GM19240 (cell line): Measurements from ENCODE around the gene SRRD.
"Not testable (repeated sequence)": the region's sequence is repeated elsewhere in the genome, so short reads cannot be mapped to it uniquely, and the experiment has no call there.

Source experiments
- DNase-seq: peaks from one replicate; pipeline ENCODE4 v3.0.0; 2011; ENCODE audit warnings: low spot score; ENCODE audit not compliant: insufficient read length

SRRD gene

DNA sequence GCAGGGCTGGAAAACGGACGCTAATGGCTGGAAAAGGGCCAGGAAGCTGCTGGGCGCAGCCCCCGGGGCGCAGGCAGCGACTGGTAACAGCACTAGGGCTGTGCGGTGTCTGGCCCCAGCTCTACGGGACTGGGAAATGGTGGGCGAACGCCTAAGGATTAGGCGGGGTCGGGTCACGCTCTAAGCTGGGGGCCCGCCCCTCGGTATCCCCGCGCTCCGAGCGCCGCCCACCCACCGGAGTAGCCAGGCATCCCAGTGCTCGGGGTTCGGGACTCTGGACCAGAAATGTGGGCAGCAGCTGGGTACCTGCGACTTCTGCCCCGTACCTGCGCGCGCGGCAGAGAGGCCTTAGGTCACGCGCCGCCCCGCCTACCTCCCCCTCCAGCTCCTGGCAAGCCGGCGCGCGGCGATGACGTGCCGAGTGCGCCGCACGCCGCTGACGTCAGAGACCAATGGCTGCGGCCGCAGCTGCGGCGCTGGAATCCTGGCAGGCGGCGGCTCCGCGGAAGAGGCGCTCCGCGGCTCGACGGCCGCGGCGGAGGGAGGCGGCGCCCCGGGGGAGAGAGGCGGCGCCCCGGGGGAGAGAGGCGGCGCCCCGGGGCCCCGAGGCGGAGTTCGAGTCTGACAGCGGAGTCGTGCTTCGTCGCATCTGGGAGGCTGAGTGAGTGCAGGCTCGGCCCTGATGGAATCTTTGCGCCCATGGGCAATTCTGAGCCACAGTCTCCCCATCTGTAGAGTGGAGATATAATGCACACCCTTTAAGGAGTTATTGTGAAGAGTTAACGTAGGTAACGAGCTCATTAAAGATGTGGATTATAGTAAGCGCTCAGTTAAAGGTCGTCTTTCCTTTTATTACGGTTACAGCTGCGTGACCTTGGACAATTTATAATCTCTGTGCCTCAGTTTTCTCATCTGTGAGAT is at the start of gene SRRD, which contains the start of gene HPS4:
Gene SRRD (plus strand): TSS at position 439 of the 921 bp plus-strand sequence. CDS start 14 bp downstream, at position 453.
Gene HPS4 (minus strand): TSS at position 345 of the 921 bp plus-strand sequence. CDS start 2,021 bp downstream, outside the sequence.
- peak; percentile 52 for DNase-seq

- no peak for DNase-seq
These were observed 48.2 kb upstream of the SRRD start for GRCh38 chr22:26435327-26436093.

DNA sequence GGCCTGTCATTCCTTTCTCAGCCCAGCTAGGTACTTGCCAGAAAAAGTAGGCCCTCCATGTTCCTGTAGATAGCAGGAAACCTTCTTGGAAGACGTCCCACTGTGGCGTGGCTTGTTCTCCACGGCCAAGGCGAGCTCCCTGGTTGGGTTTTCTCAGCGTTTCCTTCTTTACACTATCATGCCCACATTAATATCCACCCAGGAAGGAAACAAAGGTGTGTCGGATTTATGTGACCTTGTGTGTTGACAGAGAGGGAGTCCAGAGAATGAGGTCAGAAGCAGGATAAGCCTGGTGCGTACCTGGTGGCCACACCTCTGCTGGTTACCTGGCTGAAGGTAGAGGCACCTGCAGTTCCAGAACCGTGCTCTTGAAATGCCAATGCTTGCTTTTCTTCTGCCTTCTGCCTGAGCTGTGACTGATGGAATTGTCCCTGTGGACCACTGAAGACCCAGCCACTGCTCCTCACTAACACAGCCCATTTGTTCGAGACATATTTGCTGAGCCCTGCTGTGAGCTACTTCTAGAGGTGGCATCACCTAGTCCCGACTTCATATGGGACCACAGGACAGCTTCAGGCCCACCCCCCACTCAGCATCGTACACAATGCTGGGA is 46.7 kb upstream of the SRRD start:
- no peak for DNase-seq

- DNase-seq, result no peak
These were observed 45.8 kb upstream of the SRRD start for GRCh38 chr22:26437694-26438392.

GRCh38 chr22:26438776-26439175 is 44.9 kb upstream of the SRRD start:
- DNase-seq, result not testable (repeated sequence)

GRCh38 chr22:26439559-26439958 is 44.1 kb upstream of the SRRD start:
- DNase-seq, result no peak

DNA sequence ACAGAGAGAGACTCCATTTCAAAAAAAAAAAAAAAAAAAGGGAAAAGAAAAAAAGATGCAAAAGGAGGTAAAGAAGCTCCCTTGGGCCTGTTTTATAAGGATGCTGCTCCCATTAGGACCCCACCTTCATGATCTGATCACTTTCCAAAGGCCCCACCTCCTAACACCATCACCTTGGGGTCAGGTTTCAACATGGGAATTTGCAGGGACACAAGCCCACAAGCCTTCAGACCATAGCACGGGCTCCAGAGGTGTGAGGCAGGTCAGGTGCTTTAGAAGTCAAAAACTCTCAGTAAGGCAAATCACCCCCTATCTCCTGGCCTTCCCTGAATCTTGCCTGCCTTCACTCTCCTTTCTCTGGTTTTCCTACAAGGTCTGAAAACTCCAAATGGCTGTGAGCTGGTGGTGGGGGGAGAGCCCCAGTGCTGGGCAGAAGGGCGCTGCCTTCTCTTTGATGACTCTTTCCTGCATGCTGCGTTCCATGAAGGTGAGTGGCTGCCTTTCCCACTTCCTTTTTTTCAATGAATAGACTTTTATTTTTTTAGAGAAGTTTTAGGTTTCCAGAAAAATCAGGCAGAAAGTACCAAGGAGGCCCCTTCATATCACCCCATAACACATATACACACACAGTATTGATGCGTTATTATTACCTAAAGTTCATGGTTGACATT is 41.5 kb upstream of the SRRD start:
- DNase-seq, result no peak

GRCh38 chr22:26443901-26444690 is 39.6 kb upstream of the SRRD start:
- DNase-seq, result no peak

DNA sequence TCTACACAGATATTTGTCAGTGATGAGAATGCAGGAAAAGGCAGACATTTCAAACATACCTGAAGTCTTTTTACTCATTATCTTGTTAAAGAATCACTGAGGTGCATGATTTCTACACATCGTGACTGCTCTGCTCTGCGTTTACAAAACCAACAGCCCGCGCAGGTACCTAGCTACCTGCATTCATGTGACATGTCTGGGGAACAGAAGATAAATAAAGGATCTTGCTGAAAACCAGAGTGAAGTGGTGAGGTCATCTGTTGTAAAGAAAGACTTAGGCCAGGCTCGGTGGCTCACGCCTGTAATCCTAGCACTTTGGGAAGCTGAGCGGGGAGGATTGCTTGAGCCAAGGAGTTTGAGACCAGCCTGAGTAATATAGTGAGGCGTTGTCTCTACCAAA is 38.9 kb upstream of the SRRD start:
- DNase-seq, result no peak

- no peak for DNase-seq
These were observed 38.0 kb upstream of the SRRD start for GRCh38 chr22:26445577-26446275.

- no peak for DNase-seq
These were observed 36.7 kb upstream of the SRRD start for GRCh38 chr22:26446808-26447515.

GRCh38 chr22:26447584-26448329 is 35.9 kb upstream of the SRRD start:
- no peak for DNase-seq

GRCh38 chr22:26448334-26448733 is 35.3 kb upstream of the SRRD start:
- no peak for DNase-seq

- no peak for DNase-seq
These were observed 34.7 kb upstream of the SRRD start for GRCh38 chr22:26448941-26449340.

GRCh38 chr22:26450453-26451185 is 33.1 kb upstream of the SRRD start:
- DNase-seq, result no peak

- DNase-seq, result no peak
These were observed 31.3 kb upstream of the SRRD start for GRCh38 chr22:26452236-26453016.
